GM23248 (cell line): ENCODE data around the gene NDUFB10.

Experiments used
- EZH2 ChIP-seq: fragments of 200-600 bp; sonication (generic); IDR thresholded peaks from 2 replicates; pipeline ENCODE4 v1.6.1; 2018; ENCODE audit warnings: antibody characterized with exemption, mild to moderate bottlenecking; ENCODE audit not compliant: insufficient read depth, poor library complexity, severe bottlenecking
- EZH2phosphoT487 ChIP-seq: fragments of 200-600 bp; sonication (generic); IDR thresholded peaks from 2 replicates; pipeline ENCODE4 v1.6.1; 2018; ENCODE audit warnings: antibody characterized with exemption, moderate library complexity, mild to moderate bottlenecking, low read depth; ENCODE audit not compliant: insufficient read depth

DNA sequence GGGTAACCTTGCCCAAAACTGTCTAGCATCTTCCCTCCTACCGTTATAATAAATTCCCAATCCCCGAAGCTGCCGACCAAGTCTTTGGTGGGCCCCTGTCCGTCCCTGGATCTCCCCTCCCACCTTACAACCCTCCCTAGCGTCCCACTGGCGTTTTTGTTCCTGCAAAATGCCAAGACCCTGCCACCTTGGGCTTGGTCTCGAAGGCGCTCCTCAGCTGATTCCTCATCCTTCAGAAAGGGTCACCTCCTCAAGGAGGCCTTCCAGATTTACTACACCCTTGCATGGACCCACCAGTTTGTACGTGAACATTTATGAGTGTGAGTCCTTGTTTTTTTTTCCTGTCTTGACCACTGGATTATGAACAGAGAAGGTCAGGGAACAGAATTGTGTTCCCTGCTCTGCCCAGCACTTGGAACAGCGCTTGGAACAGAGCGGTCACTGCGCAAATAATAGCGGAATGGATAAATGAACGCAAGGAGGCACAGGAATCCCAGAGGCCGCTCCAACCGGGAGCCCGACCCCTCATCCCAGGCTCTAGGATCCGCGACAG, 23.7 kb downstream of the NDUFB10 start:
- TF ChIP-seq EZH2 (no peak), EZH2phosphoT487 (no peak)
